GM19467 (cell line): ENCODE results near the gene PPP2R1A.
"Not testable (repeated sequence)": the region's sequence is repeated elsewhere in the genome, so short reads cannot be mapped to it uniquely, and the experiment has no call there.

Experiments
- ATAC-seq: cut with Tn5 transposase; IDR thresholded peaks from one replicate; pipeline ENCODE4 v1.9.1; 2021; ENCODE audit warnings: mild to moderate bottlenecking, moderate library complexity; ENCODE audit not compliant: unreplicated experiment

The PPP2R1A gene

GRCh38 chr19:52200044-52200443, 10.2 kb downstream of the PPP2R1A start:
- no peak for ATAC-seq

- not testable (repeated sequence) for ATAC-seq
Measured at GRCh38 chr19:52200755-52201391, 11.0 kb downstream of the PPP2R1A start.

GRCh38 chr19:52206481-52206880, 16.6 kb downstream of the PPP2R1A start:
- ATAC-seq = no peak

GRCh38 chr19:52211203-52211602, 21.4 kb downstream of the PPP2R1A start:
- no peak for ATAC-seq

- no peak for ATAC-seq
Measured at GRCh38 chr19:52211926-52212571, 22.2 kb downstream of the PPP2R1A start.

DNA sequence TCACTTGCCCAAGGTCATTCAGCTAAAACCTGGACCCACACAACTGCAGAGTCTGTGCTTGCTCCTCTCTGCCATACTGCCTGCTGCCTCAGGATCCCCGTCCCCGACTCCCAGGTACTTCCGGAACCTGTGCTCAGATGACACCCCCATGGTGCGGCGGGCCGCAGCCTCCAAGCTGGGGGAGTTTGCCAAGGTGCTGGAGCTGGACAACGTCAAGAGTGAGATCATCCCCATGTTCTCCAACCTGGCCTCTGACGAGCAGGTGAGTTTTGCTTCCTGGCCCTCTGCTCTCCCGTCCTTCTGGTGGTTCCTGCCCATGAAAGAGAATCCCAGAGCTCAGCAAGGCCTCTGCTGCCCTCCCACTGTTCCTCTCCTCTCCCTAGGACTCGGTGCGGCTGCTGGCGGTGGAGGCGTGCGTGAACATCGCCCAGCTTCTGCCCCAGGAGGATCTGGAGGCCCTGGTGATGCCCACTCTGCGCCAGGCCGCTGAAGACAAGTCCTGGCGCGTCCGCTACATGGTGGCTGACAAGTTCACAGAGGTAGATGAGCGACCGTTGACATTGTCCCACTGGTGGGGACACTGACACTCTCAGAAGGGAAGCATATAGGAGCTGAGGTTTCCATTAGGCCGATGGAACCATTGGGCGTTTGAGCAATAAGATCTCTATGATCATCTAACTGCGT, 22.9 kb downstream of the PPP2R1A start:
- no peak for ATAC-seq

DNA sequence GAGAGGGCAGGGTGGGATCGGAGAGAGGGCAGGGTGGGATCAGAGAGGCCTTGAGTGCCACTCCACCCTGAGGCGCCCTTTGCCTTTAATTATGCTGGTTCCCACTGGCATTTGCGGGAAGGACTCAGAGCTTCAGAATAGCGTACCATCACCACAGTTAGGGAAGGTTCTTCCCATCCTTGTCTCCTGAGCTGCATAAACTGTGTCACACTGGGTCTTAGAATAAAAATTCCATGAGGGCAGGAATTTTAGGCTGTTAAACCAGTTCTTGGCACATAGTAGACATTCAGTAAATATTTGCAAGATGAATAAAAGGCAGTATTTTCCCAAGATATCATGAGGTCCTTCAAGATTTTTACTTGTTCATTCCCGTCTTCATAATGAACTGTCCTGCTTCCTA, 24.4 kb downstream of the PPP2R1A start:
- no peak for ATAC-seq

GRCh38 chr19:52216401-52216800, 26.5 kb downstream of the PPP2R1A start:
- ATAC-seq = no peak

GRCh38 chr19:52217576-52217975, 27.7 kb downstream of the PPP2R1A start:
- no peak for ATAC-seq

GRCh38 chr19:52219611-52220010, 29.8 kb downstream of the PPP2R1A start:
- ATAC-seq = no peak

DNA sequence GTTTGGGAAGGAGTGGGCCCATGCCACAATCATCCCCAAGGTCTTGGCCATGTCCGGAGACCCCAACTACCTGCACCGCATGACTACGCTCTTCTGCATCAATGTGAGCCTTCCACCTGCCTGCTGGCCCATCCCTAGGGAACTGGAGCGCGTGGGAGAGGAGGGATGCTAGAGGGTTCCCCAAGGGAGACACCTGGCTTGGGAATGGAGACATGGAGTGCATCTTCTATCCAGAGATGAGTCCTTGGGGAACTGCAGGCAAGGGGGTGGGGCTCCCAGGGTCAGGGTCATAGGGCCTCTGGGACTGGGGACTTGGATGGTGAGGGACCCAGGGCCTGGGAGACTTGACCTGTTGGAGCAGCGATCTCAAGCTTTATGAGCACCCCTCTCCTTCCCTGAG, 31.2 kb downstream of the PPP2R1A start:
- no peak for ATAC-seq

GRCh38 chr19:52221831-52222375, 32.1 kb downstream of the PPP2R1A start:
- no peak for ATAC-seq

DNA sequence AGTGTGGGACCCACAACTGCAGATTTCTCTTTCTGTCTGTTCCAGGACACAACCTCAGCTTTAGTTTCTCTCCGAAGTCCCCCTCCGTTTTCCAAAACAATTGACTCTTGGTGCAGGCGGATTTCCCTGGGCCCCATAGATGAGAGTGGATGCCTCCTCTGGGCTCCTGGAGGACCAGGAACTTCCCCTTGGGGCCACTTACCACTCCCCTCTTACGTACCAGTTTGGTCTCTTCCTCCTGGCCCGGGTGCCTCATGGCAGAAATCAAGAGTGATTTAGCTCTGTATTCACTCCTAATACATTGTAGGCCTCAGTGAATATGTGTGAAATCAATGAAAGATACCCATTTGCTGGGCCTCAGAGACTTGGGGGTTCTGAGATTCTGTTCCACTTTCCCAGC, 34.4 kb downstream of the PPP2R1A start:
- ATAC-seq = no peak

DNA sequence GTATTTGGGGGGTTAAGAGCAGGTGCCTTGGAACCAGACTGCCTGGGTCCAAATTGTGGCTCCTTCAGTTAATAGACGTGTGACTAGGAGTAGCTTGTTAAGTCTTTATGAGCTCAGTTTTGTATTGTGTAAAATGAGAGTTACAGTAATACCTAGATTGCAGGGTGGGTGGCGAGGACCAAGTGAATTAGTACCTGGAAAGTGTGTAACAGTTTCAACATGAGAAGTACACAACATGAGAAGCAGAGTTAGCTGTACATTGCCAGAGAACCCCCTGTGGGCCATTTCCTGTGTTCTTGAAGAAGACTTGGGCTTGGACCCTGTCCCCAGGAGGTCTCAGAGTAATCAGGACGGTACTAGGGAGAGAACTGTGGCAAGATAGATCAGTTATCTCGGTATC, 36.8 kb downstream of the PPP2R1A start:
- ATAC-seq = no peak

DNA sequence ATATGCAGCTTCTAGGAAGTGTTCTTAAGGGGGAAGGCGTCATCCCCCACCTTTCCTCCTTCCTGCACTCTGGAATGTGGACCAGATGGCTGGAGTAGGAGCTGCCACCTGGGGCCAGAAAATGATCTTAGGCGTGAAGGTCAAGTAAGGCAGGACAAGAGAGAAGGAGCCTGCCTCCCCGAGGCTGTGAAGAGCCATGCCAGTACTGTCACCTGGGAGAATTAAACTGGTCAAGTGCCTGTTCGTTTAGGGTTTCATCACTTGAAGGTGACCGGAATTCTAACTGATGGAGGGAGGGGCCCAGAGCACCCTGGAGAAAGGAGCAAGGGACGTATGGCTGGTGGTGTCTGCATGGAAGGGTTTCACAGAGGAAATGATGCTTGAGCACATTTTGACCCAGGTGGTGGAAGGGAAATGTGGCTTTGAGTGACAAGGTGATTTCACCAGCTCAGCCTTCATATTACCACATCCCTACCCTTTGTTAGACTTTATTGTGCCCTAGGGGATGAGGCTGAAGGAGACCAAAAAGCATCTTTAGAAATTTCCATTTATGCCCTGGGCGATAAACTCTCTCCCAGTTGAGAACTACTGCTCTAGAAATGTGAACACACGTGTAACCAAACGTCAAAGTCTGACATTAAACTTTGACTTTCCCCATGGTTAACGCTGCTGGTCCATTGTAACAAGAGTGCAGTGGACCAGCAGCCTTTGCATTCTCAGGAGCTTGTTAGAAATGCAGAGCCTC, 37.5 kb downstream of the PPP2R1A start:
- no peak for ATAC-seq

GRCh38 chr19:52227980-52228379, 38.1 kb downstream of the PPP2R1A start:
- ATAC-seq = no peak

- no peak for ATAC-seq
Measured at GRCh38 chr19:52229524-52229923, 39.7 kb downstream of the PPP2R1A start.

DNA sequence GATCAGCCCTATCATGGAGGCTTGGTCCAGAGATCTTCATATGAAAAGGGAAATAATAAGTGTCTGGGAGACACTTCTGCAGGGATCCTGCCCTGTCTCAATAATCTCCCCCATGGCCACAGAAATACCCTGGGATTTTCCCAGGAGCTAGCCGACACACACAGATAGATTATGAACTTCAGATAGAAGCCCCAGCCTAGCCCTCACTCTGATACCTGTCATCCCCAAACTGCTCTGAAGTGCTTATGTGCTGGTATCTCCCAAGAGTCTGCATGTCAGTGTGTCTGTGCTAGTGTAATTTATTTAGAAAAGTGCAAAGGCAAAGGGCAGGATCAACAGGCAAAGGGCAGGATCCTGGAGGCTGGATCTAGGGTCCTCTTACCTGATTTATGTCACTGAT, 40.8 kb downstream of the PPP2R1A start:
- ATAC-seq = no peak

DNA sequence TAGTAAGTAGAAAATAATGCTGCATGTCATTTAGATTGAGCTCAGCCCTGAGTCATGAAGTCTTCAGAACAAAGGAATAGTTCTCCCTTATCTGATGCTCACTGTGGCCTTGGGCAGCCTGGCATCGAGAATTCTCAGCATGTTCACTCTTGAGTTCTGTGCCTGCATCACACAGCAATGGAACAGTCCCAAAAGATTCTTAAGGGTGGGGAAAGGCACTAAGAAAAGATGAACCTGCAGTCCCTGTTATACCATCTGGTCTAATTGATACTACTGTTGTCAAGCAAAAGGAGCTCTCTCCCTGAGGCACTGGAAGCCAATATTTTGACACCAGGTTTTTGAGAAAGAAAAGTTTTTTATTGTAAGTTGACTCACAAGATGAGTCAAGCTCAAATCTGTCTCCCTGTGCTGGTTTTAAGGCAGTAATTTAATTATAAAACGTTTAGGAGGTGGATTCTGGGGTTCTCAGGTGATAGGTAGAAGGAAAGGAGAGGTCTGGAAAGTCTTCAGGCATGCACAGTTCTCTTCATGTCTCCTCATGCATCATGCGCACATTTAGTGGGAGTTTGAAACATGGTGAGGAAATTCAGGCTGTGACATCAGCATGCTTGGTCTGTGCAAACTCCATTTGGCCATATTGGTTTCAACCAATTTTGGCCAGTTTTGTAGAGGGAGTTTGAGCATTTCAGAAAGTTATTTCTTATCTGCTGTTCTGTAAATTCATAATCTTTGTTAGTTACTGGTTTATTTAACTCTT, 41.5 kb downstream of the PPP2R1A start:
- no peak for ATAC-seq

DNA sequence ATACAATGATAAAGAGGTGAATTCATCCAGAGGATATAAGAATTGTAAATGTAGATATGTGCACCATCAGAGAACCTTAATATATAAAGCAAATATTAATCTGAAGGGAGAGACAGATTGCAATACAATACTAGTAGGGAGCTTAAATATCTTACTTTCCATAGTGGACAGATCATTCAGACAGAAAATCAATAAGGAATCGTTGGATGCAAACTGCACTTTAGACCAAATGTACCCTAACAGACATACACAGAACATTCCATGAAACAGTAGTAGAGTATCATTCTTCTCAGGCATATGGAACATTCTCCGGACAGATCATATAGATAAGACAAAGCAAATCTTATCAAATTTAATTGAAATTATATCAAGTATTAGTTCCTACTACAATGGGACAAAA, 44.6 kb downstream of the PPP2R1A start:
- ATAC-seq = no peak

GRCh38 chr19:52237197-52237596, 47.3 kb downstream of the PPP2R1A start:
- no peak for ATAC-seq
